GM12864 (cell line): Measurements from ENCODE around the gene CETP.

Experiments
- DNase-seq: peaks from one replicate; pipeline ENCODE4 v3.0.0-alpha.2; 2011; ENCODE audit warnings: low read depth
- H3K4me3 ChIP-seq: 2 replicates; pipeline ENCODE4 v1.5.1; 2011; ENCODE audit warnings: mild to moderate bottlenecking, low read depth, low read length, control low read depth
- TF ChIP-seq, protein P1 (sequence below): IDR thresholded peaks from 2 replicates; pipeline ENCODE4 v1.5.1; 2011; ENCODE audit warnings: low read depth, mild to moderate bottlenecking, moderate library complexity, low read length, control low read depth, inconsistent platforms; ENCODE audit errors: missing control alignments

CETP gene

DNA sequence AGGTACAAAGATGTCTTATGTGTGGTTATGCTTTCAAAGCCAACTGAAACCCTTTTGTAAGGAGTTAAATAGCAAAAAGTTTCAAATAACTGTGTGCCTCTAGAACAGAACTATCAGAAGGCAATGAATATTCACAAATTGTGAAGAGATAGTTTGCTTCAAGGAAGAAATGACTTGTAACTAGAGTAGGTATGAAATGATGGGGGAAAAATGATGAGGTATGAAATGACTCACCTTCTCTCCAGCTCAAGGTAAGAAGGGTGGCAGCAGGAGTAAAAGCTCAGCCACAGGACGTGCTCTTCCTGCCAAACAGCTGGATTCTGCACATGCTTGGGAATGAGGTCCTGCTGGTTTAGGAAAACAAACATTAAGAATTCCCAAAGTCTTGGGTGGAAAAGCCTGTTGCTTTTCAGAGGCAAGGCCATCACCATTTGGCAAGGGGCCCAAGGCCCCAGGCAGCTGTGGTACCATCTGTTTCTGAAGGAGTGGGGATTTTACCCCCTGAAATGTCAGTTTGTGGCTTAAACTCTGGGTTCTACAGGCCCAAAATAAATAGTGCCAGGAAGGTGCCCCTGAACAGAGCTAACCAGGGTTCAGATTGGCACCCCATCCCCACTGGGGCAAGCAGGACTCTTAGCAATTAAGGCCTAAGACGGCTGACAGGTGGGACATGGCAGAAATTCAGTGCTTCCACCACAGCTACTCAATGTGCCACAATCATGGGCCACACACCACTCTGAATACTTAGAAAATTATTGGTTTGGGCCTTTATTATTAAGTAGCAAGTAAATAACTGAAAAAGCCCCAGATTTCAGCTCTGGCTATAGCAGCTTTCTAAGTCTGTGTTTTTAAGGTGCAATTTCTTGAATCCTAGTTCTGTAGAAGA lies 16.6 kb upstream of the CETP start:
- H3K4me3 ChIP-seq = no peak overlapping the region
- TF ChIP-seq, protein P1, sequence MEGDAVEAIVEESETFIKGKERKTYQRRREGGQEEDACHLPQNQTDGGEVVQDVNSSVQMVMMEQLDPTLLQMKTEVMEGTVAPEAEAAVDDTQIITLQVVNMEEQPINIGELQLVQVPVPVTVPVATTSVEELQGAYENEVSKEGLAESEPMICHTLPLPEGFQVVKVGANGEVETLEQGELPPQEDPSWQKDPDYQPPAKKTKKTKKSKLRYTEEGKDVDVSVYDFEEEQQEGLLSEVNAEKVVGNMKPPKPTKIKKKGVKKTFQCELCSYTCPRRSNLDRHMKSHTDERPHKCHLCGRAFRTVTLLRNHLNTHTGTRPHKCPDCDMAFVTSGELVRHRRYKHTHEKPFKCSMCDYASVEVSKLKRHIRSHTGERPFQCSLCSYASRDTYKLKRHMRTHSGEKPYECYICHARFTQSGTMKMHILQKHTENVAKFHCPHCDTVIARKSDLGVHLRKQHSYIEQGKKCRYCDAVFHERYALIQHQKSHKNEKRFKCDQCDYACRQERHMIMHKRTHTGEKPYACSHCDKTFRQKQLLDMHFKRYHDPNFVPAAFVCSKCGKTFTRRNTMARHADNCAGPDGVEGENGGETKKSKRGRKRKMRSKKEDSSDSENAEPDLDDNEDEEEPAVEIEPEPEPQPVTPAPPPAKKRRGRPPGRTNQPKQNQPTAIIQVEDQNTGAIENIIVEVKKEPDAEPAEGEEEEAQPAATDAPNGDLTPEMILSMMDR = no peak
- DNase-seq = no peak

DNA sequence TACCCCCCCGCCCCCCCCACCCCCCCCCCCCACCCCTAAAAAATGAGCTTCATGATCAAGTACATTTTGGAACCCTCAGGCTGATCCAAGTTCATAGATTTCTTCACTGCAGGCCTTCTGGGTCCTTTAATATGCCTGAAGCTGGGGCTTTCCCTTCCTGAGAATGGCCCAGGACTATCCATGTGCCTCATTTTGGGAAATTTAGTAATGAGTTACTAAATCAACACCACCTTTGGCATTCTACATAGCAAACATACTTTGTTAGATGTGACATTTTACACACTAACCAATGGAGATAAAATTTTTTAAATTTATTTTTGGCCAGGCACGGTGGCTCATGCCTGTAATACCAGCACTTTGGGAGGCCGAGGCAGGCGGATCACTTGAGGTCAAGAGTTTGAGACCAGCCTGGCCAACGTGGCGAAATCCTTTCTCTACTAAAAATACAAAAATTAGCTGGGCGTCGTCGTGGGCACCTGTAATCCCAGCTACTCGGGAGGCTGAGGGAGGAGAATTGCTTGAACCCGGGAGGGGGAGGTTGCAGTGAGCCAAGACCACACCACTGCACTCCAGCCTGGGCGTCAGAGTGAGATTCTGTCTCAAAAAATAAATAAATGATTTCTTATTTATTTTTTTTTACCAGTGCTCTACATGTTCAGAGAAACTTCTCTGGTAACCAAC lies 15.8 kb upstream of the CETP start:
- TF ChIP-seq, protein P1 = no peak
- DNase-seq = no peak
- H3K4me3 ChIP-seq = no peak overlapping the region

DNA sequence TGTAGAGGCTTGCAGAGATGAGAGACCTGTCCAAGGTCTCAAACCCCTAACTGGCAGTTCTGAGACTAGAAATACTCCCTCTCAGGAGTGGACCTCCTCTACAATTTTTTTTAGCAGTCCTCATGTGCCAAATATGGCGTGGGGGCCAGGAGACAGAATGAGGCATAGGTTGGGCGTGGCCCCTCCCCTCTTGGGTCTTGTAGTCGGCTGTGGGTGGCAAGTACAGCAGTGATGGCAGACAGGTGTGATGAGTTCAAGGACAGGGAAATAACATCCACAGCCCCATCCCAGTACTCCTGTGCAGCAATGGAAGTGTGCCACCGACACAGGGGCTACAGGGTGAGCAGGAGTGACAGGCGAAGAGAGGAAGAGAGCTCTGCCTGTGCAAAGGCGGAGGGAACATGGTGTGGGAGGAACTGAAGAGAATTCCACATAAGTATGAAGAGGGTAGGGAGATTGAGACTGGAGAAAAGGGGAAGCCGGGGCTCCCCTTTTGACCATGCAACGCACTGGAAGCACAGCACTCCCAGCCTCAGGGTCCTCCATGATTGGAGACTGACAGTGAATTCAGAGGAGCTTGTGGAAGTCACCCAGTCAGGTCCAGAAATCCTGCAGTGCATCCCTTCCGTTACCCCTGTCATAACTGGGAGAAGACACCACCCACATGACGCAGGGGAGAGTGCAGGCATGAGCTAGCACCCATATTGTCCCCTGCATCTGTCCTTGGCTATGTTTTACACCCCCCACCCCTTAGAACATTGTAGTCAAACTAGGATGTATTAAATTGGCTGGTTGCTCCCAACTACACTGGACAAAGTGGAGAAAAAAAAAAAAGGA lies 14.8 kb upstream of the CETP start:
- no peak for DNase-seq
- H3K4me3 ChIP-seq = no peak overlapping the region
- TF ChIP-seq, protein P1 = no peak

DNA sequence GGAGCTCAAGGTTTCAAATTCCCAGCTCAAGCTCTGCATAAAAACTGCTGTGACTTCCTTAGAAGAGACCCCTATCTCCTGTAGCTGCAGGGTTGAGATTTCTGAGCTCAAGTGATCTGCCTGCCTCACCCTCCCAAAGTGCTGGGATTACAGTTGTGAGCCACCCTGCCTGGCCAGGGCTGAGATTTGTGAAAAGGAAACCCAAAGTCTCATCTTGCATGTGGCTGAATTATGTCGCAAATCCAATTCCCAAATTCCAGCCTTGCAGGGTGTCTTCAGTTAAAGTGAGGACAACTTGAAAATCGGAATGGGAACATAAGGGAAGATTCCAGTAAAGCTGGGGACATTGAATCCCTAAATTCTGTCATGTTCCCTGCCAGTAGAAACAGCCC lies 14.2 kb upstream of the CETP start:
- no peak overlapping the region for H3K4me3 ChIP-seq
- no peak for DNase-seq
- TF ChIP-seq, protein P1 = no peak

DNA sequence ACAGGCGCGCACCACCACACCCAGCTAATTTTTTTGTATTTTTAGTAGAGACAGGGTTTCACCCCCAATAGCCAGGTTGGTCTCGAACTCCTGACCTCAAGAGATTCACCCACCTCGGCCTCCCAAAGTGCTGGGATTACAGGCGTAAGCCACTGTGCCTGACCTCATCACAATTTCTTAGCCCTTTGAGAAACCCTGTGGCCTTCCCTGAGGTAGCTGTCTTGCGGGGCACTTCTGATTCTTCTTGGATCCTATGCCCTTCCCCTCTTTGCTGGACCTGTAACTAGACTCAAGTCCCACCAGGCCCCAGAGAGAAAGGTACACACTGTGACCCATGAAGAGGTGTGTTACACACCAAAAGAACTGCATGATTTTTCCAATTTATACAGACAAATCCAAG lies 13.5 kb upstream of the CETP start:
- no peak for DNase-seq
- TF ChIP-seq, protein P1 = no peak
- H3K4me3 ChIP-seq = no peak overlapping the region

DNA sequence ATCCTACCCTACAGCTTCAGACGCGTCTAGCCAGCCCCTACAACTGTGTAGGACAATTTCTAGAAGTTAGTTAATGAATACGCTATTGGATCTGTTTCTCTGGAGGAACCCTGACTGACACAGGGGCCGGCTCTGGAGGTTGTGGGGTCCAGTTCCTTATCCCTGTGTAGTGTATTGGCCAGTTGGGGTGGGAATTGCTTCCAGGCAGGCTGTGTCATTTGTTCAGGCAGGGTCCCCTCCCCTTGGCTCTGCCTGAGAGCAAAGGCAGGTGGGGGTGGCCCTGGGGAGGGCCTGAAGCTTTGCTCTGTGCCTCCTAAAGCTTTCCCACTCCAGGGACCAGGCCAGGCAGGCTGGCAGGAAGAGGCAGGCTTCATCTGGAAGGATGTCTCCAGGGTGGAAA lies 11.7 kb upstream of the CETP start:
- H3K4me3 ChIP-seq = no peak overlapping the region
- no peak for DNase-seq
- TF ChIP-seq, protein P1 = no peak
